ENCODE results near the gene SLC25A19. TPM values are rescaled to one million over a fixed set of nuclear protein-coding genes. Genes with fewer than 3 reads are reported as not detected.
"Not testable (repeated sequence)": the region's sequence is repeated elsewhere in the genome, so short reads cannot be mapped to it uniquely, and the experiment has no call there.

Gene SLC25A19
- total RNA-seq, 1 donor from 2014 or later: 22.5 TPM

- DNase-seq (ENCODE audit: low spot score) (no peak), ATAC-seq (no peak)
- intact Hi-C loops (cut with DNase I): no loop called here
Measured at GRCh38 chr17:75307957-75308731, 18.9 kb upstream of the SLC25A19 start.

- ATAC-seq (no peak), DNase-seq (ENCODE audit: low spot score) (no peak)
- intact Hi-C loops (cut with DNase I): no loop called here
Measured at GRCh38 chr17:75301502-75302206, 12.4 kb upstream of the SLC25A19 start.

GRCh38 chr17:75301049-75301448, 11.8 kb upstream of the SLC25A19 start:
- ATAC-seq: no peak

GRCh38 chr17:75300280-75300679, 11.0 kb upstream of the SLC25A19 start:
- no peak for ATAC-seq
- DNase-seq (ENCODE audit: low spot score): no peak

More at GRCh38 chr17:75301049-75301448, 11.8 kb upstream of the SLC25A19 start:
- intact Hi-C loops (cut with DNase I): no loop called here
- no peak for DNase-seq (ENCODE audit: low spot score)

GRCh38 chr17:75295201-75296158, 6.2 kb upstream of the SLC25A19 start:
- intact Hi-C loops (cut with DNase I): no loop called here
- DNase-seq (ENCODE audit: low spot score): no peak
- peak; percentile 58 for ATAC-seq

More at GRCh38 chr17:75300280-75300679, 11.0 kb upstream of the SLC25A19 start:
- intact Hi-C loops (cut with DNase I): no loop called here

DNA sequence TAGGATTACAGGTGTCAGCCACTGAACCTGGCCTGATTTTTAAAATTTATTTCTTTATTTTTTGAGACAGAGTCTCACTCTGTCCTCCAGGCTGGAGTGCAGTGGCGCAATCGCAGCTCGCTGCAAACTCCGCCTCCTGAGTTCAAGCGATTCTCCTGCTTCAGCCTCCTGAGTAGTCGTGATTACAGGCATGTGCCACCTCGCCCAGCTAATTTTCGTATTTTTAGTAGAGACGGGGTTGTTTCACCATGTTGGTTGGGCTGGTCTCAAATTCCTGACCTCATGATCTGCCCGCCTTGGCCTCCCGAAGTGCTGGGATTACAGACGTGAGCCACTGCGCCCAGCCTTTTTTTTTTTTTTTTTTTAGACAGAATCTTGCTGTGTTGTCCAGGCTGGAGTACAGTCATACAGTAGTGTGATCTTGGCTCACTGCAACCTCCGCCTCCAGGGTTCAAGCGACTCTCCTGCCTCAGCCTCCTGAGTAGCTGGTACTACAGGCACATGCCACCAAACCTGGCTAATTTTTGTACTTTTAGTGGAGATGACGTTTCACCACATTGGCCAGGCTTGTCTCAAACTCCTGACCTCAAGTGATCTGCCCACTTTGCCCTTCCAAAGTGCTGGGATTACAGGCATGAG, 3.7 kb upstream of the SLC25A19 start:
- ATAC-seq; intact Hi-C loops (cut with DNase I); DNase-seq (ENCODE audit: low spot score): not testable (repeated sequence)

DNA sequence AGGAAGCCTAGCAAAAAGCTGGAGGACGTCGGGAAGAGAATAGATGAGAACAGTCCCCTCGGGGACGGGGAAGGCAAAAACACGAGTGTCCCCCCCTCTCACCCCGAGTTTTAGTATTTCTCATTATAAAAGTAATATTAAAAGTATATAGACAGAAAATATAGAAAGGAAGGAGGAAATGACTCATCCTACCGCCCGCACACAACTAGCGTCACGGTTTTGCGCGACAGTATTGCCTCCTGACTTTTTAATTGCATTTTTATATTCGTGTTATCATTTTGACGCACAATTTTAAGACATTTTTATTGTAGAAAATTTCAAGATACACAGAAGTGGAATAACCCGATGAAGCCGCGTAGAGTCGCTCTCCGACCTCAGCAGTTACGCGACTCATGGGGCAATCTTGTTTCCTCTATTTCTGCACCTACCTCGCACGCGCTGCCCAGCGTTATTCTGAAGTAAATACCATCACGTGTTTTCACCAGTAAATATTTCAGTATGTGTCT, 652 bp upstream of the SLC25A19 start:
- intact Hi-C loops (cut with DNase I): no loop called here
- ATAC-seq: peak; percentile 63

GRCh38 chr17:75288770-75289114, 491 bp downstream of the SLC25A19 start:
- no peak for DNase-seq (ENCODE audit: low spot score)

More for the DNA sequence above, 652 bp upstream of the SLC25A19 start:
- DNase-seq (ENCODE audit: low spot score): no peak

DNA sequence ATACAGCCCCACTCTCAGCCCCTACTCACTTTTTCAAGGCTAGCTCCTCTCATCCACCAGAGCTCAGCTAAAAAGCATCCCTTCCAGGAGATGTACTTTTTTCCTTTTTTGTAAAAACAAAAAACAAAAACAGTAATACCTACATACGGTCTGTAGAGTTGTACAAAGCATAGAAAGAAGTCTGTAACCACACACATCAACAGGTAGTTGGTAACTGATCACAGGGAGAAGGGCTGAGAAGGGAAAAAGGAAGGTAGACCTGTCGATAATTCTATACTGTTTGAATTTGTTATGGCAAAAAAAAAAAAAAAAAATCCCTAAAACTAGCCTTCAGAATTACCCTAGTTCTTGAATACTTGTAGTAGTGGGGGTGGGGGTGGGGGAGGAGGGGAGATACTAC, 874 bp downstream of the SLC25A19 start:
- intact Hi-C loops (cut with DNase I): no loop called here
- ATAC-seq (no peak), DNase-seq (ENCODE audit: low spot score) (no peak)

More at GRCh38 chr17:75288770-75289114, 491 bp downstream of the SLC25A19 start:
- intact Hi-C loops (cut with DNase I): no loop called here
- peak; percentile 2 for ATAC-seq

DNA sequence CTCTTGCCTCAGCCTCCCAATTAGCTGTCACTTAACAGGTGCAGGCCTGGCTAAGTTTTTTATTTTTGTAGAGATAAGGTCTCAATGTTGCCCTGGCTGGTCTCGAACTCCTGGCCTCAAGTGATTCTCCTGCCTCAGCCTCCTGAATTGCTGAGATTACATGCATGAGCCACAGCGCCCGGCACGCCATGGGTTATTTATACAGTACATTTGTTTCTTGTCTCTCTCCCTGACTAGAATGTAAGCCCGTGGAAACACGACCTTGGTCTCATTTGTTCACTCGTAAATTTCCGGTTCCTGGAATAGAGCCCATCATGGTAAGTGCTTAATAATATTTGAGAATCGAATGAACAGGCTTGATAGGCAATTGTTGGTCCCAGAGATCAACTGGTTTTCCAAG, 2.0 kb downstream of the SLC25A19 start:
- no peak for ATAC-seq
- intact Hi-C loops (cut with DNase I): no loop called here
- no peak for DNase-seq (ENCODE audit: low spot score)

- DNase-seq (ENCODE audit: low spot score) (no peak), ATAC-seq (no peak)
- intact Hi-C loops (cut with DNase I): no loop called here
Measured at GRCh38 chr17:75285123-75285522, 4.1 kb downstream of the SLC25A19 start.

DNA sequence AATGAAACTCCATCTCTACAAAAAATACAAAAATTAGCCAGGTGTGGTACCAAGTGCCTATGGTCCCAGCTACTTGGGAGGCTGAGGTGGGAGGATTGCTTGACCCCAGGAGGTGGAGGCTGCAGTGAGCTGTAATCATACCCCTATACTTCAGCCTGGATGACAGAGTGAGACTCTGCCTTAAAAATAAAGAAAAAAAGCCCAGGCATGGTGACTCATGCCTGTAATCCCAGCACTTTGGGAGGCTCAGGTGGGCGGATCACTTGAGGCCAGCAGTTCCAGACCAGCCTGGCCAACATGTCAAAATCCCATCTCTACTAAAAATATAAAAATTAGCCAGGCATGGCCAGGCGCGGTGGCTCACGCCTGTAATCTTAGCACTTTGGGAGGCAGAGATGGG, 9.0 kb downstream of the SLC25A19 start:
- intact Hi-C loops (cut with DNase I); DNase-seq (ENCODE audit: low spot score); ATAC-seq: not testable (repeated sequence)

- intact Hi-C loops (cut with DNase I): no loop called here
- DNase-seq (ENCODE audit: low spot score): no peak
- ATAC-seq: no peak
Measured at GRCh38 chr17:75277664-75278071, 11.6 kb downstream of the SLC25A19 start.

DNA sequence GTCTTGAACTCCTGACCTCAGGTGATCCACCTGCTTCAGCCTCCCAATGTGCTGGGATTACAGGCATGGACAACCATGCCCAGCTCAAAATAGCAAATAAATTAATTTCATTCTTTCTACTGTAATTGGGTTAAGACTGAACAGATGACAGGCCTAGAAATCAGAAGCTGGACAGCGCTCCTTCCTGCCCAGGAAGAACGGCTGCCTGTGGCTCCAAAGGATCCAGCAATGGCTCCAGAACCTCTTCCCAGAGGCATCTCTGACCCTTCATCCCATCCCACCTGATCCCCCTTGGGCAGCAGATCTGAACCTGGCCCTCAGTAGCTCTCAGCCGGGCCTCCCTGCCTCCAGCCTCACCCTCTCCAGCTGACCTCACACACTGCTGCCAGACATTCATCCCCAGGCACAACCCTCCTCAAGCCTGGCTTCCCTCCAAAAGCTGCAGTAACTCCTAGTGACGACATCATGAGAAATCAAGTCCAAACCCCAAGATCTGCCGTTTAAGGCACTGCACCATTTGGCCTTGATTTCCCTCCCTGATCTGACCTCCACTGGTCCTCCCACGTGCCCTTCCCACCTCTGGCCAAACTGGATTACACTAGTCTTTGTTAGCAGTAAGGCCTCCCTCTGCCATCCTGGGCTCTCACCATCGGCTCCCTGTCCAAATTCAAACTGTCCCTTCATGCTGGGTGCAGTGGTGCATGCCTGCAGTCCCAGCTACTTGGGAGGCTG, 15.1 kb downstream of the SLC25A19 start:
- no peak for ATAC-seq
- DNase-seq (ENCODE audit: low spot score): no peak
- intact Hi-C loops (cut with DNase I): no loop called here

DNA sequence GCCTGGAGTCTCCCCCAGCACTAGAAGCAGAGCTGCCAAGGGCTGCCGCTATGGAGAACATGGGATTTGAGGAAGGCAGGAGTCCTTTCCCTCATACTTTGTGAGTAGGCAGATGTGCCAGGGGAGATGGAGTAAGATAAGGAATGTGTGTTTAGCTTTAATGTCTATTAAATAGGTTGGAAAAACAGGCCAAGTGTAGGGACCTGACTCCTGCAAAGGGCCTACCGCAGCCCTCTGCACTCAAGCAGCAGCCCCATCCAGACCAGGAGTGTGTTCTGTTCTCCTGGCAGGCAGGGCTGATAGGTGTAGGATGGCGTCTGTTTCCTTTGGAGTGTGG, 16.4 kb downstream of the SLC25A19 start:
- ATAC-seq (no peak), DNase-seq (ENCODE audit: low spot score) (no peak)
- intact Hi-C loops (cut with DNase I): no loop called here

DNA sequence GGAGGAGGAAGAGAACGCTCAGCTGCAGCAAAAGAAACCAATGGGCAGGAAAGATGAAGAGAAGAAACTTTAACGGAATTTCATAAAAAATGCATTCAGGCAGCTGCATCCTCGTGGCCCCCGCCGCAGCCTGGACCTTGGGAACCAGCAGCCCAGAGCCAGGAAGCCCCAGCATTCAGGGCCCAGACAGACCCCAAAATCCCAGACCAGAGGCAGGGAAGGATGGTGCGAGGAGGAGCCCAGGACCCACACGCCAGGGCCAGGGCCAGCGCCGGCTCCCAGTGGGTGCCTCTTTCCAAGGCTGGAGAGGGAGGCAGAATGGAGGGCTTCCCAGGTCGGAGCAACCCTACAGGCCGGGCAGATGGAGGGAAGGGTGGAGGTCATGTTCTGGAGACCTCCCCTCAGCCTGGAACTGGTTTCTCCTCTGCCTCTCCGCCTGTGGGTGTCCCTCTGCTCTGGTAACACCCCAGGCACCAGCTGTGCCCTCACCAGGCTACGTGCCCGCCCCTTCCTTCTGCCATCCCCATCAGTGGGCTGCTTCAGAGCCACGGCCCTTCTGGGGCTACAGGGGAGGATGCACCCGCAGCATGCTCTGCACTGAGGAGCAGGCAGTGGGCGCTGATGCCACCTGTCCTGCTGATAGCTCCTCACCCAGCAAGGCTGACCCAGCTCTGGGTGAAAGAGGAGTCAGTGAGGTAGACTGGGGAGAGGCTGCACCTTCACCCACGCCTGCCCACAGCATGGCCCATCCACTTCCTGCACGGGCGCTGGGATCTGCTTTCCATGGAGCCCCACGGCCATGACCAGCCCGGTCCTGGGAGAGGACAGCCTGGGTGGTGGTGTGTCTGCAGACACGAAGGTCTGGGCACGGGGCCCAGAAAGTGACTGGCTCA, 17.0 kb downstream of the SLC25A19 start:
- intact Hi-C loops (cut with DNase I): no loop called here

More for the DNA sequence above, 17.0 kb downstream of the SLC25A19 start:
- ATAC-seq (no peak), DNase-seq (ENCODE audit: low spot score) (no peak)
